ENCODE data around the gene HBP1.
"Not testable (repeated sequence)": the region's sequence is repeated elsewhere in the genome, so short reads cannot be mapped to it uniquely, and the experiment has no call there.

The HBP1 gene

DNA sequence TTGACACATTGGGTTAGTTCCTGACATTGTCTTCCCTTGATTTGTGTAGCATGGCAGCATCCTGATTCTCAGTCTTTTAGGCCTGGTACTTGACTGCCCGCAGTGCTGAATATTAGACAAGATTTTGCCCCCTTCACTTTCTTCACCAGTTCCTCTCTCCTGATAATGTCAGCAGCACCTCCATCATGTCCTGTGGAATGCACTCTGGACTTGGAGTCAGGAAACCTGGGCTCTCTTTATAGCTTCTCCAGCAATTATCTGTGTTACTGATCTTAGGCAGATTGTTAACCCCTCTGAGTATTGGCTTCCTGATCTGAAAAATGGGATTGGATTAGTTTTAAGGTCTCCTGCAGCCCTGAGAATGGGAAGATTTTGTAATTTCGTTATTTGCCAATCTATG, 19.0 kb downstream of the HBP1 start:
- DNase-seq = no peak

DNA sequence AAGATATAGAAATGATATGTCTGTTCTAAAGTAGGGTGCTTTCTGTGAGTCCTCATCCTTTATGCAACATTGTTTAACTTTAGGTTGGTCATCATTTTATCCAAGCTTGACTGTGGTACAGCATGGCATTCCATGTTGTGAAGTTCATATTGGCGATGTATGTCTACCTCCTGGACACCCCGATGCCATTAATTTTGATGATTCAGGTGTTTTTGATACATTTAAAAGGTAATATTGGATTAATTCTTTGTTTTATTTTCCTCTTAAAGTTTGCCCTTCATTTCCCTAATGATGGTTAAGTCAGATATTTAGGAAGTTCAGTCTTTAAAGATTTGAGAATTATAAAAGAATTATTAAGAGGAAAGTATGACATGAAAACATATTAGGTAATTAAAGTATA, 21.3 kb downstream of the HBP1 start:
- DNase-seq = no peak

DNA sequence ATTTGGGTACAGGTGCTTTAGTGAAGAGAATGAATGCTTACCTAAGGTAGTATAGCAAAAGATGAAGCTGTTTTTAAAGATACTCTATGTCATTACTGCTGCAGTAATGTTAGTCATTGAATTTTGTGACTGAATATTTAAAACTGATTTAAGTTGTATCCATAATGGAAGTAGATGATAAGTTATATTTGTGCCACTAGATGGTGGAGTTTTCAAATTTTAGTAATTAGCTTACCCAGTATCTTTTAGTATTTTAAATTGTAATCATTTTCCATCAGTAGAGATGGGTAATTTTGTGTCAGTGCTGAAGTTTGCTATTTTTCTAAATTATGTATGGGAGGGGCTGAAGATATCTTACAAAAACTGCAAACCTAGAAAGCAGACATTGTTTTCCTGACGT, 25.2 kb downstream of the HBP1 start:
- no peak for DNase-seq

DNA sequence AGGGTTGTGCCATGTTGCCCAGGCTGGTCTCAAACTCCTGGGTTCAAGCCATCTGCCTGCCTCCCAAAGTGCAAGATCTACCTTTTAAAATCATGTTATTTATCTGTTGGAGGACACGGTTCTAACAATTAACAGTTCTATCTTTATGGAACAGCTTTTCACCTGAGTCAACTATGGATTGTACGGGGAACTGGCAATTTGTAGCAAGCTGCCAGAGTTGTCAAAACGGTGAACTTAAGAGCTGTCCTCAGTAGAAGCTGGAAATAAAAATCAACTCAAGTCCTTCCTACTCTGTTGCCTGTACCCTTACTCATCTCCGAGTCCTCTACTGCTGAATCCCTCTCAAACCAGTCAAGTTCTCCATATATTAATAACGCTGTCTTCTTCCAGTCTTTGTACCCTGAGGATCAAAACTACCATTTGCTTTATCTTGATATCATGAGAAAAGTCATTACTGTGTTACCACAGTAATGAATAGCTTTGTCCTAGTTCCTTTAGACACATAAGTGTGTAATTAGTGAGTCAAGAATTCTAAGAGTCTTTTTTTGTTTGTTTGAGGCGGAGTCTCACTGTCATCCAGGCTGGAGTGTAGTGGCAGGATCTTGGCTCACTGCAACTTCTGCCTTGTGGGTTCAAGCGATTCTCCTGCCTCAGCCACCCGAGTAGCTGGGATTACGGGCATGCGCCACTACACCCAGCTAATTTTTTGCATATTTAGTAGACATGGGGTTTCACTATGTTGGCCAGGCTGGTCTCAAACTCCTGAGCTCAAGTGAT, 28.2 kb downstream of the HBP1 start:
- DNase-seq = no peak

DNA sequence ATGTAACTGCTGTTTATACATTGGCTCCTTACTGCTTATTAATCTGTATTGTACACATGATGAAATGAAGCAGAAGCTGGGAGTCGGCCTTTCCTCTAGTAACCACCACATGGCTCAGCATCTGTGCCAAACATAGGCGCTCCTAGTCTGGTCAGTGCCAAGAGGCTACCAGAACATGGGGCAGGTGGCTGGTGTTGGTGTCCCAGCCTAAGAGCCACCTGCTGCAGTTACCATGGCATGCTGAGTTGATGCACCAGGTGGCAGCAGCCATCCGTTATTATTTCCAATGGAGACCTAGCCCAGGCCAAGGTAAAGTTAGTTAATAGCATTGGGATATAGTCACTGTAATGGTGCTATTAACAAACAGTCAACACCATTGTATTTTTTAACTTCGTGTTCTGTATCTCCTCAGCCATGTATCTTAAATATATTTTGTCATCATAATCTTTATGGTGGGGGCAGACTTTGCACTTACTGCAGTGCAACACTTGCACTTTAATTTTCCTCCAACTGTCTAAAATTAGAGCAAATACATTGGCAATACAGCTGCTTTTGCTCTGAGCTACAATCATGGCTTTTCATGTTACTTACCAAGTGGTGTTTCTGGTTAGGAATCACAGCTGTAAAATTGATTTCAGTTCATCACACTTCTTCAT, 33.1 kb downstream of the HBP1 start:
- no peak for DNase-seq

DNA sequence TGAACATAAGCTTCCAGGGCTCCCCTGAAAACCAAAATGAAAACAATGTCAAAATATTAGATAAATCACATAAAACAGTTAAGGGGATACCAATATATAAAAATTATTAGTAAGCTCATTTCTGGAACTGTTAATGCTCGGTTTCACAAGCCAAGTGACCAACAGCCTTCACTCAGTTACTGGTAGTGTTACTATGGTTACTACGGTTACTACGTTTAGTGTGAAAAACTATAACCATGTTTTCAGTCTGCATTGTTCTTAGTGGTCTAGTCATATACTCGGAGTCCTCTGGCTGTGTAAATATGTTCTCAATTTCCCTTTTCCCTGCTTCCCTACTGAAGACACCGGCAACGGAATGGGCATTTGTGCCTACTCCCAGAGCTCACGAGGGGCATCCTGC, 34.8 kb downstream of the HBP1 start:
- DNase-seq = no peak

DNA sequence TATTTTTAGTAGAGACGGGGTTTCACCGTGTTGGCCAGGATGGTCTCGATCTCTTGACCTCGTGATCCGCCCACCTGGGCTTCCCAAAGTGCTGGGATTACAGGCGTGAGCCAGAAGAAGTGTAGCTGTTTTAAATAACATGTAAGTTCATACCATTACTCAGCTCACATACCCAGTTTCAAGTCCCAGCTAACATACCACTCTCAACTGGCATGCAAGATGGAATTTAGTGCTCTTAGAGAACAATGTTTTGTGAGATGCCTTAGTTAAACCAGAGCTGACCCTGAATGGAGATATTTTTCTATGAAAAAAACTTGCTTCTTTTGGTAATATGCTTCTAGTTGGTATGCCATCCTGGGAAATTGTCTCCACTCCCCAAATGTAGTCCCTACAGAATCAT, 37.3 kb downstream of the HBP1 start:
- no peak for DNase-seq

DNA sequence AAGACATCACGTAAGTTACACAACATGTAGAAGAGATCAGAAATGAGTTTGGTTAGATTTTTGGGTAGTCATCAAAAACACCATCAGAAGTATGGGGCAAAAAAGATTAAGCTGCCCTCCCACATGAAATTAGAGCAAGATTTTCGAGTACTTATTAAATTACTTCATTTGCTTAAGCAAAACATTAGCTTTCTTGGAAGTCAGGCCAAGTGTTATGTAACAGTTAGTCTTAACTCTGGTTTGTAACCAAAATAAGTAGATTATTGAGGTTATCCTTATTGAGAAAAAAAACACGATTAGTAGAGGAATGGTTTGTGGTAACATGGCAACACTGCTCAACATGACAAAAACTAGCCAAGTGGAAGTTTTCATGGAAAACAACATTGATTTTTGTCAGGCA, 37.9 kb downstream of the HBP1 start:
- no peak for DNase-seq

DNA sequence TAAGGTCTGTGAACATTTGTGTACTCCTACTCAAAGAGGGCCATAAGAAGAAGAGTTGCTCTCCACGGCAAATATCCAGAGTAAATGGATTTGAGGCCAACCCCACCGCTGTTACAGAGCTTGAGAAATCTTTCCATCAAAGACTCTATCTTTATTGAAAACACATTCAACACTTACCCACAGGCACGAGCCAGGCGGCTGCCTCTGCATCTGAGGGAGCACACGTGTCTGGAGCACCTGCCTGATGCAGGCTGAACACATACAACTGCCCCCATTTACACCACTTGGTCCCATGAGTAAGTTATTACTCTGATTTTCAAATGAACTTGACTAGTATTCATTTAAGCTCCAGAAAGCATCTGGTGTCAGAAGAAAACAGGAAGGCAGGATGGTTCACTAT, 38.7 kb downstream of the HBP1 start:
- no peak for DNase-seq

DNA sequence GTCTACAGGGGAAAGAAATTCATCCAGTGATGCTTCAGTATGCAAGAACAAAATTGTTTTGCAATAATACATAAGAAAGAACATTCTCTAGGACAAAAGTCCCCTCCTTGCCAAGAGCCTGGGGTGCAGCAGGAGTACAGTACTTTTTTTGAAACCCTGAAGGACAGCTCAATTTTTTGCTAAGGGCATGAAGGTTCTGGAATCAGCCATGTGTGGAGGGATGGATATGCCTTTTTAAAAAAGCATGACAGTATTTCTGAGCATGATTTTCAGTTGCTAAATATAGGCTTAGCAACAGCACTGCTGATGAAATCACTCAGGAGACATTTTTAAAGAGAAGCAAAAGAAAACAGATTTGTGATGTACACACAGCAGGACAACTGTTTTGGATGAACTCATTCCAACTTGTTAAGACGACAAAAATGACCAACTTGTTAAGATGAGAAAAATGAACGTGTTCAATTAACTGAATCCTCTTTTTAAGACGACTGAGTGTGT, 39.3 kb downstream of the HBP1 start:
- no peak for DNase-seq

DNA sequence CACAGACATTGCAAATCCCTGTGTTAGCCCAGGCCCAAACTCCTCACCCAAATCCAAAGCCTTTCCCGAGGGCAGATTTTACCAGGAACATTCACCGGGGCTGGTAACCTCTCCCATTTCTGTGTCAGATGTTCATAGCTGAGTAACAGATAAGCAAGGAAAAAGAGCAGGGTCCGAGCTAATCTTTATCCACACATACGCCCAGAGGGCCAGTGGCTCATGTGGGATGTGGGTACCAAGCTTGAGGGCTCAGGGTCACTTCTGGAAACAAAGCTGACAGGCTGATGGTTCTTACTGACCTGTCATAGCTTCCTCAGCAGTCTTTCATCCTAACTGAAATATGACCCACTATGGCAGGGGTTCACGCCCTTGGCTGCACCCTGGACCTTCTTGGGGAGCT, 39.8 kb downstream of the HBP1 start:
- no peak for DNase-seq

DNA sequence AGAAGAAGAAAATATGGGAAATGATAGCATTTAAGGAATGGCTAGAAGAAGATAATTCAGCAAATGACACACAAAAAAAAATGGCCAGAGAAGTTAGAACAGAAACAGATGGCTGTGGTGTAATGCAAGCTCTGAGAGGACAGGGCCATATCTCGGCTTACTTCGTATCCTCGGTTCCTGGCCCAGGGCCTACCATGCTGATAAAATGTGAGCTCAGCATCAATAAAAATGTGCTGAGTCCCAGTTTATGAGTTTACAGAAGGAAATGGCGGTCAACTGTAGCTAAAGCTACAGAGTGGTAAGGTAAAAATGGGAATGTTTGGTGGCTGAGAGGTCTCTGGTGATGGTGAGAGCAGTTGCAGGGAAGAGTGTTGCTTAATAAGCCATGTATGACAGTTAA, 40.8 kb downstream of the HBP1 start:
- no peak for DNase-seq

DNA sequence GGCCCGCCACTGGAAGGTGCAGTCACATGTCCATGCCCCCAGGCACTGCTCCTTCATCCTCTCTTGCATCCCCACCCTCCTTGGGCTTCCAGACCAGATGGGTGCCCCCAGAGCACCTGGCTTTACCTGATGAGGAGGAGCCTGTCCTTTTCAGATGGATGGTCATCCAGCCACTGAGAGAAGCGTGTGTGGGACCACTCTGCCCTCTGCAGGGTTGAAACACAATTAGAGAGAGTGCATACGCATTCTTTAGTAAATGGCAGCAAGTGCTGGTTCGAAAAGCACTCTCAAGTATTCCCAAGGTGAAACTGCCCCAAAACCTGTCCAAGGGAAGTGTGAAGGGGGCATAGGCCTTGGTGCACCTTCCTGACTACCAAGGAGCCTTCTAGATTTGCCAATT, 41.6 kb downstream of the HBP1 start:
- no peak for DNase-seq

DNA sequence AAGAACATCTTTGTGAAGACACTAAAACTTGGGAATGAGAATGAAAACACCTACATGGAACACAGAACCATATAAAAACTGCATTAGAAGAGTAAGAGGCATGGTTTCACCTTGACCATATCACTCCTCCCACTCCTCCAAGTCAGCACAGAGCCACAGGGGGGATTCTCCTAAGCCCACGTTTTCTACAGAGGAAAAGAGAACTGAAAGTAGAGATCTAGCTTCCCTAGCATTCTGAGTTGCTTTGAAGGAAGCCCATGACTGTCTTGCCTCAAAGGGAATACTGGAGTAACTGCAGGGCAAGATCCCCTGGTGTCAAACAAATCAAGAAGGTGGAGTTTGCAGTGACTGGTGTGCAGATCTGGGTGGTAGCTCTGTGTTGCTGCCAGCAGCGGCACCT, 43.9 kb downstream of the HBP1 start:
- DNase-seq = no peak

DNA sequence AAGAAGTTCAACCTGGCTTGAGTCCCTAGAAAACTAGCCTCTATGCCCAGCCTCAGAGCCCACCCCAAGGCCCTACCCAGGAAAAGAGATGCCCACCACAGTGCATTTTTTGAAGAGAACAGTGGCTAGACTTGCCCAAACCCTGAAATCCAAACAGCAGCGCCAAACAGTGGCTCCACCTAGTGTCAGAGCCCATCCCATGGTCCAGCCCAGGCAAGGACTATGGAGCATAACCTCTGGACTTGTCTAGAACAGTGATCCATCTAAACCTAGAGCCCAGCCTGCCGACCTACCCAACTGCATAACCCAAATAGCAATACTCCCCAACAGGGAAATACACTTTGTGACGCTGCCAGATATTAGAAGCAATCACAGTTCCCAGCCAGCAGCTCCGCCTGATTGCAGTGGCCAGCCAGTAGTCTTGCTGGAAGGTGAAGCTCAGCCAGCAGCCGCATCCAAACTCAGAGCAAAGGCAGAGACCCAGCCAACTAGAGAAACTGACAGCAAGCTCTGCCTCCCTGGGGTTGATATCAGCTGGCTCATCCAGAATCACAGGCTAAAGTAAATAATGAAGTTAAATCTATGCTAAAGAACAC, 44.5 kb downstream of the HBP1 start:
- no peak for DNase-seq

DNA sequence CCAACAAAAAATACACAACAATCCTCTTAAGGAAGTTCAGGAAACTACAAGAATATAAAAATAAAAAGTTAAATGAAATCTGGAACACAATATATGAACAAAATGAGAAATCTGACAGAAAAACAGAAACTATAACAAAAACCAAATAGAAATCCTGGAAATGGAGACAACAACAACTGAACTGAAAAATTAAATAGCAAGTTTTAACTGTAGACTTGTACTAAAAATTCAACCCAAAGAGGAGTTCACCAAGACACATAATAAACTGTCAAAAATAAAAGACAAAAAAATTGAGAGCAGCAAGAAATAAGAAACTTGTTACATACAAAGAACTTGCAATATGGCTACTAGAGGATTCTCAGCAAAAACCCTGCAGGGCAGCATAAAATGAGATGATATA, 45.1 kb downstream of the HBP1 start:
- DNase-seq = no peak

DNA sequence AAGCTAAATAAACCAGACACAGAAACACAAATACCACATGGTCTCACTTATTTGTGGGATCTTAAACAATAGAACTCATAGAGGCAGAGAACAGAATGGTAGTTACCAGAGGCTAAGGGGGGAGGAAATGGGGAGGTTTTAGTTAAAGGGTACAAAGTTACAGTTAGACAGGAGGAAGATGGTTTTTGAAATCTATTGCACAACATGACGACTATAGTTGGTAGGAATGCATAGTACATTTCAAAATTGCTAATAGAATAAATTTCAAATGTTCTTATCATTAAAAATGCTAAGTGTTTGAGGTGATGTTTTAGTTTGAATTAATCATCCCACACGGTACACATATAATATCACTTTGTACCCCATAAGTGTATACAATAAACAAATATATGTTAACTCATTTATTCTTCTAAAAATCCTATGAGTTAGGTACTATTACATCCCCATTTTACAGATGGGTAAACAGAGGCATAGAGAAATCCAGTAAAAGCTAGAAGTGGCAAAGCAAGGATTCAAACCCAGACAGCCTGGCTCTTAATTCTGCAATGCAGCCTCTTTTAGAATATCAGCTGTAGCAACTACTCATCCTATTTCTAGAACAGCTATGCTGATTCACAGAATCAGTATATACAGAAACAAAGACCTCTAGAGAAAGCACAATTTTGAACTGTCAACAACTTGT, 50.9 kb downstream of the HBP1 start:
- no peak for DNase-seq

DNA sequence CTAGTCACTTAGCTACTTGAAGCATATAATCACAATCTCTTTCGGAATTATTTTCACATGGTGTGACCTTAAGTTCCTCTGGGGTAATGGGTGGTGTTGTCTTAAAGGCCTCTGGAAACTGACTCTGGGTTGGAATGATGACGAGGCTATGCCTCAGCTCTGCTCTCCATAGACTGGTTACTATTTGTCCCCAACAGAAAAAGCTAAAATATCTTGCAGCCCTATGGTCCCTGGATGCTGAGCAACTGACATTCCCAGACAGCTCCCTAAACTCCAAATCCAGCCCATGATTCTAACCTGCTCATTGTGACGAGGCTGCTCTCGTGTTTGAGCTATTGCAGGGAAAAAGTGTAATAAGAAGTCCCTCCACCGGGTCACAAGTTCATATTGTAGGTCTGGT, 51.6 kb downstream of the HBP1 start:
- no peak for DNase-seq

DNA sequence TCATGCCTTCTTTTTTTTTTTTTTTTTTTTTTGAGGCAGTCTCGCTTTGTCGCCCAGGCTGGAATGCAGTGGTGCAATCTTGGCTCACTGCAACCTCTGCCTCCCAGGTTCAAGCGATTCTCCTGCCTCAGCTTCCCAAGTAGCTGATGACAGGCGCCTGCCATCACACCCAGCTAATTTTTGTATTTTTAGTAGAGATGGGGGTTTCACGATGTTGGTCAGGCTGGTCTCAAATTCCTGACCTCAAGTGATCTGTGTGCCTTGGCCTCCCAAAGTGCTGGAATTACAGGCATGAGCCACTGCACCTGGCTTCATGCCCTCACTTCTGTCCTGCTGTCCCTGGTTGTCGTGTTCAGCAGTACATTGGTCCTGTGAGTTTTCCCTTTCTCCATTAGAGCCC, 52.0 kb downstream of the HBP1 start:
- not testable (repeated sequence) for DNase-seq

DNA sequence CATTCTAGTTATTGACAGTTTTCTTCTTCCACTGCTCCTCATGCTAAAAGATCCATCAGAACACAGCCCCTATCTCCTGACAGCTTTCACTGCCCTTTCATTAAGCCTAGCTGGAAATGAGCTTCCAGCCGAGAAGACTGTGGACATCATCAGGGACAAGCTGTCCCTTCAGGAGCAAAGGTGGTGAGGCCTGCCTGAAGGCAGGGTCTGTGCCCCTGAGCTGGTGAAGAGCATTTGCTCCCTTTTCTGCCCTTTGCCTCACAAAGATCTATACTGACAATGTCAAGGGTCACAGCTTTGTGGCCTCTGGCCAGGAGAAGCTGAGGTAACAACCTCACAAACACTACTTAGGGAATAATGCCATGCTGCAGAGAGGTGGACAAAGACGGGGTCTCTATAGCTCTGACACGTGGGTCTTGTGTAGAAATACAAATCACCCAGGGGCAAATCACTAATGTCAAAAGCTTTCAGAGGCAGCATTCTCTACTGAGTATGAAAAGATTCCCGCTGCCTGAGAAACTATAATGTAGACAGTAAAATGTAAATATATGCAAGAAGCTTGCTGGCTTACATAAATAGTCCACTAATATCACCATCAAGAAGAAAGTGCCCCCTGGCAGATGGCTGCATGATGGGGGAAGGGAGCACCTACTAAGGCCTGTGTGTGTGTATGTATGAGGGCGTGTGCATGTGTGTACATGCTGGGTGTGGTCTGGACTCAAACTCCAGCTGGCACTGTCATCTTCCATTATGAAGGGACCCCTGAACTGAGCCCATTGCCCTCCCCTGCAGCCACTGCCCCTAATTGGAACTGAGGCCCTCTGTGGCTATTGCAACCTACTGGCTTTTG, 55.8 kb downstream of the HBP1 start:
- no peak for DNase-seq

DNA sequence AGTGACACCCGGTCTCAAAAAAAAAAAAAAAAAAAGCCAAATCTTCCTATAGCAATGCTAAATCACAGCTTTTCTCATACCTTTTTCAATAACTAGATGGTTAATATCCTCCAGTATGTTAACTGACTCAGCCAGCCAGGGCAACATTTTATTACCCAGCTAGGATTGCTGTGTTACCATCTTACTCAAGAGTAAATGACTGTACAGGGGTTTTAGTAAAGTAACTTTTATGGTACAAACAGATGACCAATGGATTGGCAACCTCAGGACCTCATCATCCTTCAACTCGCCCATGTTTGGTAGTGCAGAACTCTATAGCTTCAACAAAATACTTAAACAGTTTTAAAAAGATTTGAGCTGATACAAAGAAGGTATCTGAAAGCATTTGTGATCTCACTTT, 59.5 kb downstream of the HBP1 start:
- DNase-seq = no peak

DNA sequence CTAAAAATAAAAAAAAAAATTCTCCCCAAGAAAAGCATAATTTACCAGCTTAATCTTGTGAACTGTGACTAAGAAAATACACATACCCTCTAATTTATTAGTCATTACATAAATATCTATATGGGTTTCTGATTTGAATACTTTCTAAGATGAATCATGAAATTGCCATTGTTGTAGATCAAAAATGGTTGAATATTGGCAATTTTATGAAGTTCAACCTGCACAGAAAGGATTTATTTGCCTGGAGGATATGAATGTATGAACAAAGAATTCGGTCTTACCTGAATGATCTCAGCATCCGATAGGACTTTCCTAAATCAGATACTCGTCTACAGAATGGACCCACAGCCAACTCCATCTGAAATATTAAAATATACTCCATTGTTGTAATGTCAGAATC, 61.5 kb downstream of the HBP1 start:
- DNase-seq = no peak
